LHCN-M2 (cell line): ENCODE results near the gene RAB44. TPM values are rescaled to one million over a fixed set of nuclear protein-coding genes. Genes with fewer than 3 reads are reported as not detected.
"Not testable (repeated sequence)": the region's sequence is repeated elsewhere in the genome, so short reads cannot be mapped to it uniquely, and the experiment has no call there.

Experiments
- DNase-seq: peaks from one replicate; pipeline ENCODE4 v3.0.0-alpha.2; 2012; ENCODE audit warnings: low read depth
- polyA plus RNA-seq: library from polyadenylated mRNA; unstranded; fragments of >200 nt; gene quantifications from one replicate; pipeline ENCODE4 v1.2.1, GENCODE V29; 2012; ENCODE audit warnings: missing spikeins
- total RNA-seq: library from RNA; depleted of rRNA; stranded (reverse); fragments of >200 nt; gene quantifications from 2 replicates; pipeline ENCODE4 v1.2.3, GENCODE V29; 2014; rRNA removed

RAB44 gene, protein sequence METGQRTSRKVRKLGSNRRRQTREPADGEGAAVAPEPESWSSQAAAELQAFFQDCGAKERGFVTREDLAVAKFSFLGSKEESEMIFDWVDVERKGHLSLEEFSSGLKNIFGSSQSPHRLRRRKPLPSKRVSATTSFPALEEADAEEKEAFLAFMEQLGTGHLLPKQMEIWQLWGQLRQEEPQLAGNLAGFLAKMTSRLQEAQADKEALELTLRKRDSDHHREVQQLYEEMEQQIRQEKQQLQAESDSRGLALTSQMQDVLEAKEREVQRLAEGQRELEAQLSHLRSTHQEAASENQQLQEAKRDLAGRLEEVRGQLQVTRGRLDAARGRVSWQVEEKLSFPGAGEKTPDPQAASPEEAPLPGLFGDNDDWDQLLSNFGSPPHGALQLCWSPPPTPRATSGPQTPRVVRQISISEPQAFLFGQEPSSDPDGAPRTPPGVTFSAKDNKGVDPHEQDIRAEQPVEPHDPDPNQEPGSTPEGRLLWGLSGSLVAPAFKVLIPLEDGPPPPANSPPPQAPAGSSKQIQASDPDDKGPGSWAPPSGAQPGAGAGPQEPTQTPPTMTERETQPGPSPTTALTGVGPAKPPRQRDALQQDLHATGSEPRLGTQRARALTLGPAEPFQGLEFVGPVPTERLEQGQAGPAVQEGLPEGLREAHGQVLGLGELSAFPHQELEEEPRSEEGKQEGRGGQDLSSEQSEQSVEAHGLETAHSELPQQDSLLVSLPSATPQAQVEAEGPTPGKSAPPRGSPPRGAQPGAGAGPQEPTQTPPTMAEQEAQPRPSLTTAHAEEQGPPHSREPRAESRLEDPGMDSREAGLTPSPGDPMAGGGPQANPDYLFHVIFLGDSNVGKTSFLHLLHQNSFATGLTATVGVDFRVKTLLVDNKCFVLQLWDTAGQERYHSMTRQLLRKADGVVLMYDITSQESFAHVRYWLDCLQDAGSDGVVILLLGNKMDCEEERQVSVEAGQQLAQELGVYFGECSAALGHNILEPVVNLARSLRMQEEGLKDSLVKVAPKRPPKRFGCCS
- total RNA-seq, result not detected in 2 replicates
- polyA plus RNA-seq, result 0.04 TPM

DNA sequence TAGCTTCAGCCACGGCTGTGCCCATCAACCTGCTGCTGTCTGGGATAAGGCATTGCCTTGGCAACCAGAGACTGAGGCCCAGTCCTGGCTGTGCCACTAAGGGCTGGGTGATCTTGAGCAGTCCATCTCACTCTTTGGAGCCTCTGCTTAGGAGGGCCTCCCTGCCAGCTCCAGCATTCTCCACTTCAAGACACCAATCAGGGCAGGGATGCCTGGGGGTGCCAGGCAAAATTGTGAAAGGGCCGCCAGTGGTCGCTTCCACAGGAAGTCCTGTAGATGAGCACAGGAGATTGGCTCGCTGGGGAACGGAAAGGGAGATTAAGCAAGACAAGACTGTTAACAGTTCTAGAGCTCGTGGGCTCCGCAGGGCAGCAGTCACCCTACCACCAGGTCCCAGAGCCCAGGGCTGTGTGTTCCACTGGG is at the start of gene RAB44:
Gene RAB44, plus strand, starts transcription at position 346 of the 423 bp plus-strand sequence. CDS start 6,410 bp downstream, outside the sequence.
- DNase-seq, result no peak

DNA sequence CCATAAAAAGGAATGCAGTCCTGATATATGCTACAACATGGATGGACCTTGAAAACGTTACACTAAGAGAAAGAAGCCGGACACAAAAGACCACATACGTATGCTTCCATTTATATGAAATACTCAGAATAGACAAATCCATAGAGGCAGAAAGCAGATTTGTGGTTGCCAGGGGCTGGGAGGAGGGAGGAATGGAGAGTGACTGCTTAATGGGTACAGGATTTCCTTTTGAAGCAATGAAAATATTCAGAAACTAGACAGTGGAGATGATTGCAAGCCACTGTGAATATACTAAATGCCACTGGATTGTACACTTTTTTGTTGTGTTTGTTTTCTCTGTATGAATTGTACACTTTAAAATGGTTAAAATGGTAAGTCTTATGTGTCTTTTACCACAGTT is 48.5 kb upstream of the RAB44 start:
- DNase-seq, result no peak

DNA sequence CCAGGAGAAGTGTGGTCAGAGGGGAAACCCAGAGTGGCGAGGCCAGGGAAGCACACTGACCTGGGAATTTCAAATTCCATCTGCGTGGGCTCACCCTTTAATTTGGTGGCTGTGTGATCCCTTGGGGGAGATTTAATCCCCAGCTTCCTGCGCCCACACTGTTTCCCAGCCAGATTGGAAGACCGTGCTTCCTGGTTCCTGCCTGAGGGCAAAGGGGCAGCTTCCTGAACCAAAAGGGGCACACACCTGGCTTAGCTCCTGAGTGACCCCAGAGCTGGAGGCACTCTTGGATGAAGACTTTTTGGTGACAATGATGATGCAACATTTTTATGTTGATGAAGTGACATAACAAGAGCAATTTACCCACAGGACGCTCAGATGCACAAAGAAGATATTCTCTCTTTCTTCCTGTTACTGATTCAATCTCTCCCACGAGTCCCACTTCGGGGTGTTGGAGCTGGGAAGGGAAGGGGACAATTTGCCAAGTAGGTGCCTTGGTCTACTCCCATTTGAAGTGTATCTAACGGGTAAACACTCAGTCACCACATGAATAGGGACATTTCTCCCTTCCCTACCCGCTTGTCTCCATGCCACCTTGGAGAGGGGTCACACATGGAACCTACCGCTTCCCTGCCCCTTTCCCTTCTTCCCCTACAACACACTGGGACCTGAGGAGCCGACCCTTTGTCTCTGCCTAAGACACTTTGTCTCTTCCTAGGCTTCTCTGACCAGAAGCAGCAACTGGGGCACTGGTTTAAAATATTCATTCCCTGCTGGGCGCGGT is 47.7 kb upstream of the RAB44 start:
- no peak for DNase-seq

DNA sequence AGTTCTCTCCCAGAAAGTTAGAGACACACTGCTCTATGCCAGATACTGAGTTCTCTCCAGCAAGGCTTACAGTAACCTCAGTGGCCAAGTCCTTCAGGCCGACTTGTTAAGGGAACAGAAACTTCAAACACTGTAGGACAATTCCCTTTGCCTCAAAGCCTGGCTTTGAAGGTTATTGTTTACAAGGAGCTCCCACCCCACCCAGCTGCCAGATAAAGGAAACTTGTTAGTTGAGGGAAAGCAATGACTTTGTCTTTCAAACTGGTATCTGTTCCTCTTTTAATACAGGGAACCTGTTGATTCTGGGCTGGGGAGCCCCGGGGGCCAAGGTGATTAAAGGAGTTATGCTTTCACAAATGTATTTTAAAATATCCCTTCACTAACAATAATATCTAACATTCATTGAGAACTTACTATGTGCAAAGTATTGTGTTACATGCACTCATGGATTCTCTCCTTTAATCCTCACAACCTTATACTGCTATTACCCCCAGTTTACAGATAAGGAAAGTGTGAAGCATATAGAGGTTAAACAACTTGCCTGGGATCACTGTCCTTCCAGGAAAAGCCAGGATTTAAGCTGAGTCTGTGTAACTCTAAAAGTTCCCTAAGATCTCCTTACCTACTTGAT is 46.7 kb upstream of the RAB44 start:
- DNase-seq, result no peak

DNA sequence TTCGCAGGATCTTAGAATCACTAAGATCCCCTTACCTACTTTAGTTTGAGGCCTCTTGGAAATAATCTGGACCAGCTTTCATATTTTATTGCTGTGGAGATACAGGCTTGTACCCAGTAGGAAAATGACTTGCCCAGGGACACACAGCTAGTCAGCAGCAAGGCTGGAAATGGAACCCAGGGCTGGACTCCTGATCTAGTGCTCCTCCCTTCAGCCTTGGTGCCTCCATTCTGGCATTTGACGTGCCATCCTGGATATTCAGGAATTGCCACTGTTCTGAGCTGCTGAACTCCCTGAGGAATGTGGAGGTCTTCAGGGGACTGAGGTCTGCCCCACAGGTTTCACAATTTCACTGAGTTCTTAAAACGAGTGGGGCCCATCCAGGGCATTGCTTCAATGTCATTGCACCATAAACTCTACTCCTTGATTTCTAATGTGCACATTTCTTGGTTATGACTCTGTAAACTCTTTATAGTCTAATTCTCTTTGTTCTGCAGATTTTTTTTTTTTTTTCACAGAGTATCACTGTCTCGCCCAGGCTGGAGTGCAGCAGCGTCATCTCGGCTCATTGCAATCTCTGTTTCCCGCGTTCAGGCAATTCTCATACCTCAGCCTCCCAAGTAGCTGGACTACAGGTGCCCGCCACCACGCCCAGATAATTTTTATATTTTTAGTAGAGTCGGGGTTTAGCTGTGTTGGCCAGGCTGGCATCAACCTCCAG is 45.8 kb upstream of the RAB44 start:
- DNase-seq, result no peak

DNA sequence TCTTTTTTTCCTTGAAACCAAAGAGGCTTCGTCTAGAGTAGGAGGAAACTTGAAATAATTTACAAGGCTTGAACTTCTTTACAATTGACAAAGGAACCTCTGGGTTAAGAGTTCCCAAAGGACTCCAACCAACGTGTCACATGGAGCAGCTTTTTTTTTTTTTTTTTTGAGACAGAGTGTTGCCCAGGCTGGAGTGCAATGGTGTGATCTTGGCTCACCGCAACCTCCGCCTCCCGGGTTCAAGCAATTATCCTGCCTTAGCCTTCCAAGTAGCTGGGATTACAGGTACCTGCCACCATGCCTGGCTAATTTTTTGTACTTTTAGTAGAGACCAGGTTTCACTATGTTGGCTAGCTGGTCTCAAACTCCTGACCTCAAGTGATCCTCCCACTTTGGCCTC is 43.2 kb upstream of the RAB44 start:
- not testable (repeated sequence) for DNase-seq

DNA sequence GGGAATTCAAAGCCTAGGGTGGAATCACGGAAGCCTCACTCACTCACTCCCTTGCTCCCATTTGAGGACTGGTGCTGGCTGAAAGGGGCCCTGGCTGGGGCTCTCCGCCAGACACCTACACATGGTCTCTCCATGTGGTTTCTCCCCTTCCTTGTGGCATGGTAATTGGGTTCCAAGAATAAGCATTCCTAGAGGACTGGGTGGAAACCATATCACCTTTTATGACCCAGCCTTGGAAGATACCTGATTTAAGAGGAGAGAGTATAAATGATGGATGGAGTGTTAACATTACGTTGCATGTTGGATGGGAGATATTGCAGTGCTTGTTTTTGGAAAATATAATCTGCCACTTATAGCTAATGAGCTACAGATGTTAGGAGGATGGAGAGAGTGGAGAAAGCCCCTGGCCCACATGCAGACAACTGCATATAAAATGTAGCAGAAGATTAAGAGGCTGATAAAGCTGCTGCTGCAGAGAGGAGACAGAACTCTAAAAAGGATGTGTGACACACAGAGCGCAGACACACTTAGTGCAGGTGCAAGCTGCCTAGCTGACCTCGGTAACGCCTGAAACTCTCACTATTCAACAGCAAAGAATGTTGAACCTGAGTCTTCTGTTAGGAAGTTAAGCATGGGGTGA is 42.4 kb upstream of the RAB44 start:
- no peak for DNase-seq

DNA sequence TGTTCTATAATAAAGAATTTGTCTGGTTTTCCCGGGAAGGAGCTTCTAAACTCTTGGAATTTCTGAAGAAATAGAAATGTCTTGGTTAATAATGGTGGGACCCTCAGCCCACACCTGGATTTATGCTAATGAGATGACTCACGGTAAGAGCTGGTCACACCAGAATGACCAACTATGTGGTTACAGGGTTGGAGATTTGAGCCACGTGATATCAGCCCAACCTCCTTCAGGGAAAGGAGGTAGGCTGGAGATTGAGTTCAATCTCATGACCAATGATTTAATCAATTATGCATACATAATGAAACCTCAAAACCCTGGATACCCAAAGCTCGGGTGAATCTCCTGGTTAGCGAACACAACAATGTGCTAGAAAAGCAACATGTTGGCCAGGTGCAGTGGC is 41.2 kb upstream of the RAB44 start:
- no peak for DNase-seq

DNA sequence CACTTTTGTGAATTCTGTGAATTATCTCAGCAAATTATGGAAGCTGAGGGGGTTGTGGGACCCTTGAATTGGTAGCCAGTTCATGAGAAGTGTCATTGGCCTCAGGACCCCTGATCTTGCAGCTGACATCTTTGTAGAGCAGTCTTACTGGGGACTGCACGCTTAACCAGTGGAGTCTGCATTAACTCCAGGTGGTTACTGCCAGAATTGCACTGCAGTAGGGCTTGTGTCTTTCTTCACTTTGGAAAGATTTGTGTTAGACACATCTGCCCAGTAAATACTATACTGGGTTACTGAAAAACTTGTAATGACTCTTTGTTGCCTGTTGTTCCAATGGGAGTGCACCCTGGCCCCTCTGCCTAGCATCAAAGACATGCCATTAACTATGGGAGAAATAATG is 40.4 kb upstream of the RAB44 start:
- no peak for DNase-seq

DNA sequence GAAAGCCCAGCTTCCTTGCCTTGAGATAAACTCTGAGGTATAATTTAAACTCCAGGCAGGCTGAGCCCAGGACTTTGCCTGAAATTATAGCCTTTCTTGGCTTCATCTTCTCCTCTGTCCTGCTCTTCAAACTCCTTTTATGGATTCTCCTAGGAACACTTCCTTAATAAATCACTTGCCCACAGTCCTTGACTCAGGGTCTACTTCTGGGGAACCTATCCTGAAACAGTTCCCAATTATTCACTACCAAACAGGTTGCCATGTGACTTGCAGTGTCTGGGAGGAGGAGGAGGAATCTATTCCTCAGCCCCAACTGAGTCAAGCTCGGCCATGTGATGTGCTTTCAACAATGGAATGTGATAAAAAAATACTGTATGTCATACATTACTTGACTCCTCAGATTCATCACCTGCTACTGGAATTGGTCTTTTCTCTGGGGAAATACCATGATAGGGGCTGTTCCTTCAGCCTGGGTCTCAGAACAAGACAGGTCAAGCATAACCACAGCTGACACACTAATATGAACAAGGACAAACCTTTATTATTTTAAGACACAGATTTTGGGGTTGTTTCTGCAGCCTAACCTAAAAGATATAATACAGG is 39.6 kb upstream of the RAB44 start:
- peak; percentile 64 for DNase-seq

DNA sequence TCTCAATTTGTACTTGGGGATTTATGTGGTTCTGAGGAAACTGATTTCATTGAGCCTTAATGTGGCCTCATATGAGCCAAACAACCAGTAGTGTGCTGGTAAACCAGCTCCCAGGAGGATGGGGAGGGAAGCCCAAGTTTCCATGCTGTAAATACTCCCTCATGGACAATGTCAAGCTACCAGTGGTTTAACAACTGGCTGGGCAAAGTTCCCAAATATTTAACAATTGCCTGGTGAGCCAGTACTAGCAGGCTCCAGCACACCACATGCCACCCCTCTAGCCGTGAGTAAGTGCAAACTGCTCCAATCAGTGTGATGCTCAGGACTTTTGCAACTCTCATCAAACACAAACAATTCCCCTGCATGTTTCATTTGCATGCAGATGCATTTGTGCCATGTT is 38.4 kb upstream of the RAB44 start:
- DNase-seq, result peak; percentile 92

DNA sequence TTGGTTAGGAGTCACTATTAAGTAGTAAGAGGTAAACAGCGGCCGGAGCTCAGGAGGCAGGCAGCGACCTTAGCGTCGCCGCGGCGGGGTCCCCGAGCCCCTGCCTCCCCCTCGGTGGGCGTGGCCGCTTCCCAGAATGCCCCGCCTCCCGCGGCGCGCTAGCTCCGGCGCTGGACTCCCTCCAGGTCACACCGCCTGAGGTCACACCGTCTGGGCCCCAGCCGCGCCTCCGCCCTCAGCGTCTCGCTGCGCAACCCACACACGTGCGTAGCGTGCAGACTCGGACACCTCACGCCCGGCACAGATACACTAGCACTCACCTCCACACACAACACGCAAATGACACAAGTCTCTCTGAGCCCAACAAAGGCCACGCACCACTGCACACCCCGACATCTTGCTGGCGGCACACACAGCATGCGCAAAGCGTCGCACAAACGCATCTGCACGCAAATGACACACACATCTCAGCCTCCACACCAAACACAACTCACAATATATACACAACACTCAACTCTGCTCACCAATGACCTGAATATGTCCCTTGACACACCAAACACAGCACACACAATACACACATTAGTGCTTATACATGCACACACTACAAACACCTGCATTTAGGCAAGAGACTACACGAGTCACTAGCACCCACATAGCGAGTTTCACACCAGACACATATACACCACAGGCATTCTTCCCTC is 36.7 kb upstream of the RAB44 start:
- DNase-seq, result no peak

DNA sequence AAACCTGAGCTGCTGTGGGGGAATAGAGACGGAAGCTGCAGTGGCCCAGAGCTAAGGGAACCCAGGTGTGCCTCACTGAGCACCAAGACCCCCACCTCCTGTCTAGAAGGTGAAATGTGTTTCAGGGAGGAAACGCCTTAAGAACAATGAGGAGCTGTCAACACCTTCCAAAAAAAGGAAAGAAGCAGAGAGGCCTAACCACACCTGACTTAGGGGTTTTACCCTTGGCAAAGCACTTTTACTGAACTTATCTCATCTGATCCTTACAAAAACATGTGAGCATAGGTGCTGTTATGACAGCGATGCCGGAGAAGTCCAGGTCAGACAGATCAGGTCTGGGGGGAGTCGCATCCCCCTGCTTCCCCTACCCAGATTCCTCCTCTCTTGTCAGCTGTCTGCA is 35.2 kb upstream of the RAB44 start:
- DNase-seq, result no peak

DNA sequence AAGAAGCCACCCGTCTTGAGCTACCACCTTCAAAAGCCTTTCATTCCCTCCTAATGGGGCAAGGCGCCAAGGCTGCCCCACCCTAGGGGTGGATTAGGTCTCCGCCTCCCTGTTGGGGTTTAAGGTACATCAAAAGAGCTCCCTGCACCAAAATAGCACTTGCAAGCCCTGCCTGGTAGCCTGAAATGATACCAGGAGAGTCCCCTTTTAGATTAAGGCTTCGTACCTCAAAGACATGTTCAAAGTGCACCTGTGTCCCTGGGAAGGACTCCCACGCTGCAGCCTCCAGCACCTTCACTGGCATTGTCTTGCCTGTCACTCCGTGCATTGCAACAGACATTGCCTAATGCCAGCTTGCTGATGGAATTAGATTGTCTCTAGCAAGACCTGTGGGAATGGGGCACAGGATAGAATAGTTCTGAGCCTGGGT is 34.8 kb upstream of the RAB44 start:
- no peak for DNase-seq

DNA sequence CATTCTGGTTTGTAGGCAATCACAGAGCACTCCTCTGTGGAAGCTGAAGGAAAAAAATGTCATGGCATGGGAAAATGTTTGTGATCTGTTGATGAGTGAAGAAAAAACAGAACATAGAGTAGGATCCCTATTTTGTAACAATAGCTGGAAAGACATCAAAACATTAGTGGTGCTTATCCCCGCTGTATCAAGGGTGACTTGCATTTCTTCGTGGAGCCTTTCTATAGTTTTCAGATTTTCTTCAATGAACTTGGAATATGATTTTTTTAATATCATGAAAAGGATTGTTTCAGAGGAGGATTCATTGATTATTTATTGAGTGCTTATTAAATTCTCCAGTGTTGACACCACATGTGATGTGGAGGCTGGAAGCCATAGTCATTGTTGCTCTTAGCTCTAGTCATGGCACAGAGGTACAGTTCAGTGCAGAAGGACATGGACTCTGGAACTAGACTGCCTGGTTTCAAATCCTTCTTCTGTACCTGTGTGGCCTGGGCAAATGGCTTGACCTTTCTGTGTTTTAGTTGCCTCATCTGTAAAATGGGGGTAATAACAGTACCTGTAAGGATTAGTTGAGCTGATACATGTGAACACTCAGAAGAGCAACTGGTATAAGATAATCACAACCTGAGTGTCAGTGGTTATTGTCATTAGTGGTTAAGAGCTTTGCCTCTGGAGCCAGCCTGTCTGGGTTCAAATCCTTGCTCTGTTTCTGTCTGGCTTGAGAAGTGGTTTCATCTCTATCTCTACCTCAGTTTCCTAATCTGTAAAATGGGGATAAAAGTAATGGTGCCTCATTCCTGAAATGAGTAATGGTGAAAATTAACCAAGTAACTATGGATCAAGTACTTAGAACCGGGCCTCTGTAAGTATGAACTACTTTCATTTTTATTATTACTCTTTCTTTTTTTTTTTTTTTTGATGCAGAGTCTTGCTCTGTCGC is 33.9 kb upstream of the RAB44 start:
- DNase-seq, result no peak

DNA sequence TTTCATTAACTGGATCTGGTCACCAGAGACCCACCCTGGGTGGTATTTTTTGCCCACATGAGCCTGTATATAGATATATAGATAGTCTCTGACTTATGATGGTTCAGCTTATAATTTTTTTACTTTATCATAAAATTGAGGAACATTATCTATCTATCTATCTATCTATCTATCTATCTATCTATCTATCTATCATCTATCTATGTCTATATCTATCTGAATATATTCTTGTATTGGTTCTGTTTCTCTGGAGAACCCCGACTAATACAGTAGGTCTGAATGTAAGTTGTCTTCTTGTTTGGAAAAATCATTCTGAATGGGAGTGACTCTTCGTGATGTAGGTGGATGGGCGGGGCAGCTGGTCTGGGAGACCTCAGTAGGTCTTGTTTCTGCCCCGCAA is 32.4 kb upstream of the RAB44 start:
- DNase-seq, result no peak

DNA sequence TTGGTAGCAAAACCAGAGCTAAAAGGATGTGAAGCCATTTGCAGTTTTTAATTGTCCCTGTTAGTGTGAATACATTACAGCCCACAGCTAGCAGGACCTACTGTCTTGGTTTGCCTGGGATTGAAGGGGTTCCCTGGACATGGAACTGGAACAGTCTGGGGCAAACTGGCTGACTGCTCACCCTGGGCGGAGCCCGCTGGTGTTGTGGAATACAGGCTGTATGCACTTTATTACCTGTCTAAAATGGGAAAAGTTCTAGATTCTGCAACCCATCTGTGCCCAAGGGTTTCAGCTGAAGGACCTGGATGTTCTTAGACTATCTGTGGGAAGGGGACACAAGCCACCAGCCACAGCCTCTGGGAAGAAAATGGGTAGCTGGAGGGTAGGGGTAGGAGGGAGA is 31.3 kb upstream of the RAB44 start:
- no peak for DNase-seq
